T1000 (cell line): Measurements from ENCODE around the gene SH2B2.
"Not testable (repeated sequence)": the region's sequence is repeated elsewhere in the genome, so short reads cannot be mapped to it uniquely, and the experiment has no call there.

Experiments
- DNase-seq: peaks from one replicate; lab custom pipeline; 2025; ENCODE audit warnings: mixed read lengths; lab: John Stamatoyannopoulos, UW

The SH2B2 gene

GRCh38 chr7:102330666-102331460, 44.2 kb downstream of the SH2B2 start:
- DNase-seq: not testable (repeated sequence)

GRCh38 chr7:102335574-102335973, 48.9 kb downstream of the SH2B2 start:
- not testable (repeated sequence) for DNase-seq

GRCh38 chr7:102337002-102337401, 50.3 kb downstream of the SH2B2 start:
- not testable (repeated sequence) for DNase-seq

- not testable (repeated sequence) for DNase-seq
Measured at GRCh38 chr7:102337420-102337819, 50.8 kb downstream of the SH2B2 start.

- DNase-seq: not testable (repeated sequence)
Measured at GRCh38 chr7:102340599-102341368, 54.1 kb downstream of the SH2B2 start.

GRCh38 chr7:102346983-102347382, 60.3 kb downstream of the SH2B2 start:
- not testable (repeated sequence) for DNase-seq

- DNase-seq: not testable (repeated sequence)
Measured at GRCh38 chr7:102356344-102356743, 69.7 kb downstream of the SH2B2 start, which contains the start of gene SPDYE6. Gene SPDYE6, minus strand, starts transcription at chr7:102356444. Its CDS starts 421 bp downstream, at chr7:102356023.

- DNase-seq: peak; percentile 88
Measured at GRCh38 chr7:102363549-102364393, 77.1 kb downstream of the SH2B2 start.

GRCh38 chr7:102364394-102364886, 77.8 kb downstream of the SH2B2 start:
- DNase-seq: not testable (repeated sequence)

- DNase-seq: not testable (repeated sequence)
Measured at GRCh38 chr7:102365390-102365789, 78.7 kb downstream of the SH2B2 start.

GRCh38 chr7:102370038-102370437, 83.4 kb downstream of the SH2B2 start:
- not testable (repeated sequence) for DNase-seq
